HG03460 (cell line): ENCODE data around the gene ACO2.
"Not testable (repeated sequence)": the region's sequence is repeated elsewhere in the genome, so short reads cannot be mapped to it uniquely, and the experiment has no call there.

Experiments
- ATAC-seq: cut with Tn5 transposase; IDR thresholded peaks from one replicate; pipeline ENCODE4 v1.9.1; 2021; ENCODE audit not compliant: unreplicated experiment

ACO2 gene

GRCh38 chr22:41539146-41540005 is 70.5 kb downstream of the ACO2 start:
- no peak for ATAC-seq

- ATAC-seq, result no peak
Measured at GRCh38 chr22:41540006-41540315, 71.0 kb downstream of the ACO2 start.

- ATAC-seq, result no peak
Measured at GRCh38 chr22:41540365-41540764, 71.4 kb downstream of the ACO2 start.

GRCh38 chr22:41541484-41541883 is 72.6 kb downstream of the ACO2 start:
- no peak for ATAC-seq

- no peak for ATAC-seq
Measured at GRCh38 chr22:41542224-41542623, 73.3 kb downstream of the ACO2 start.

- peak; percentile 93 for ATAC-seq
Measured at GRCh38 chr22:41543854-41544670, 75.1 kb downstream of the ACO2 start, which contains the start of gene POLR3H. Gene POLR3H (minus strand): TSS chr22:41544470. CDS start chr22:41544101, 369 bp downstream.

GRCh38 chr22:41544671-41545476 is 76.0 kb downstream of the ACO2 start:
- ATAC-seq, result no peak

GRCh38 chr22:41548830-41549211 is 79.9 kb downstream of the ACO2 start:
- no peak for ATAC-seq

GRCh38 chr22:41550952-41551491 is 82.1 kb downstream of the ACO2 start:
- ATAC-seq, result no peak

- ATAC-seq, result no peak
Measured at GRCh38 chr22:41551877-41552582, 83.1 kb downstream of the ACO2 start.

- ATAC-seq, result no peak
Measured at GRCh38 chr22:41555325-41555982, 86.5 kb downstream of the ACO2 start.

GRCh38 chr22:41556561-41556960 is 87.6 kb downstream of the ACO2 start:
- no peak for ATAC-seq

- ATAC-seq, result no peak
Measured at GRCh38 chr22:41557401-41558240, 88.7 kb downstream of the ACO2 start.

GRCh38 chr22:41558241-41558630 is 89.3 kb downstream of the ACO2 start:
- not testable (repeated sequence) for ATAC-seq

- ATAC-seq, result no peak
Measured at GRCh38 chr22:41560095-41560471, 91.2 kb downstream of the ACO2 start.

GRCh38 chr22:41561335-41561734 is 92.4 kb downstream of the ACO2 start:
- ATAC-seq, result no peak

GRCh38 chr22:41561788-41562187 is 92.9 kb downstream of the ACO2 start:
- ATAC-seq, result no peak

- no peak for ATAC-seq
Measured at GRCh38 chr22:41562461-41562860, 93.5 kb downstream of the ACO2 start.
